ENCODE measurements around the gene DGCR2.
"Not testable (repeated sequence)": the region's sequence is repeated elsewhere in the genome, so short reads cannot be mapped to it uniquely, and the experiment has no call there.

Gene DGCR2

DNA sequence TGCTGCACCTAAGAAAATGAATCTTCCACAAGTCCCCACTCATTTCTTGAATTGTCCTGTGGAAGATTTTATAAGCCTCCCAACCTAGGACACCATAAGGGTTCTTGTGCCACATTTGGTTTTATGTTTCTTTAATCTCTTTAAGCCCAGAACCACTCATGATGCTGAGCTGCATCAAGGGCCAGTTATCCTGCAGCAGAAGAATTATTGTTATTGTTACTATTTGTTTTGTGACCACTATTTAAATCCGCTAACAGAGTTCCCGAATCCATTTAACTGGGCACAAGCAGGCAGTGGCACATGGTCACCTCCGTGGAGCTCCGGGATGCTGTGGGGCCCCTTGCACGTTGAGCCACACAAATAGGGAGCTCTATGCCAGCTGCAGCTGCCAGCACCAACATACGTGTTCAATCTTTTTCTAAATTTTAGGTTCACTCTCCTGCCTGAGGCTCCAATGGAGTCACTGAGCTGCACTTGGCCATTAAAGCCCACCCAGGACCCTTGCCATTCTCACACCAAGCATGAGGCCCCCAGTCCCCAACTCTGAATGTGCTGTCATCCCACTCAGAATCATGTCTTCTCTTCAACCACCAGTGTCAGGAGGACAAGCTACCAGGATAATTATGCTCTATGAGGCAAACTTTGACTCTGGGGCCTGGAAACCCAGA lies 60.6 kb downstream of the DGCR2 start:
- no peak for DNase-seq (ENCODE audit: low read depth in 2 of 3, low spot score in 1 of 3)

DNA sequence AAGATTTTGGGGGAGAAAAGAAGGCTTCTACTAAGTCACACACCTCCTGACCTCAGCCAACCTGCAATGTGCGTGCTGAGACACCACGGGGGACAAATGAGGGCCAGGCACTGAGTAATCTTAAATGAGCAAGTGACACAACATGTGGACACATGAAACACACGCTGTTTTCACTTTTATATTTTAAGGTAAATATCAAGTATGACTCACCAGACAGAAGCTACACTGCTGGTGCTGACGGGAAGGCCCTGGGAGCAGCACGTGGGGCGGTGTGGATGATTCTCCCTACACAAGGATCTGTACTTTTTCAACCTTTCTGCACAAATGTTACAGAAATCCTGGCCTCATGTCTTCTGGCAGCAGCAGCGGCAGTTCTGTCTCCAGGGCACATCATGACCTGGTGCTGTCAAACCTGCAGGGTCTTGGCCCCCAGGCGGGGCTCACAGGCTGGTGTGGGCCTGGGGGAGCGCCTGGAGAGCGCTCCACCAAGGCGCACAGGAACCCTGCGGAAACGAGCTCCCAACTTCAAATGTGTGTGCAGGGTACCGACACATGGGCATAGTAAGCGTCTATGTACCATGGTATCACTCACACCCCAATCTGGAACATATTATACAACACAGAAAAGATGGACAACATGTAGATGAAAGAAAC lies 61.7 kb downstream of the DGCR2 start:
- DNase-seq (ENCODE audit: low read depth in 2 of 3, low spot score in 1 of 3) = no peak

DNA sequence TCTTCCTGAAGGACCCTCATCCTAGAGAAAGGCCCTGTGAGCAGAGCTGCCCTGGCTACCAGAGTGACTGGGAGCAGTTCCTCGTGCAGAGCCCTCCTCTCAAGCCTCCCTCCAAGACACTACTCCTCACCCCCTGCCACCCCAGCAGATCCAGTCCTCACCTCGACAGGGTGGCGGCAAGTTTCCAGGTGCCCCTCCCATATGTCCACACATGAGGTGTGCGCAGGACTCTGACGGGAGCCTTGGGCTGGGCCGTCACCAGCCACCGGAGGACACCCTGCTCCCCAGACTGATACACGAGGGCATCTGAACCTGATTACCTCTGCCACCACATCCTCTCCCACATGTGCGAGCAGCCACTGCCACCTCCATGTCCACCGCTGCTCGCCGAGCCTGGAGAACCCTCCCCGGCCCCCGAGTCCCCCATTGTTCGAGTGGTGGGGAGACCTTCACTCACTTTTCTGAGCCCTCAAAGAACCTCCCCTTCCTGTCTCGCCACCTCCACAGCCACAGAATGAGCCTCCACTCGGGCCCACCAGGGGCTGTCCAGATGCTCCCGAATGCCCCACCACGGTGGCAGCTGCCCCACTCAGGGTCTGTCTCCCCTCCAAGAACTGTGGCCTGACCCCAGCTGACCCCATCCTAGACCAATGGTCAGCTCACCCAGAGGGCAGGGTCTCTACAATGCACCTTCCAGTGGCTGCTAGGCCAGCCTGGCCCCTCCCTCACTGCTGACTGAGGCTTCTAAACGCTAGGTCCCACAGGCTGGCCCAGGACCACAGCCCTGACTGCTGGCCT lies 62.5 kb downstream of the DGCR2 start:
- DNase-seq (ENCODE audit: low read depth in 2 of 3, low spot score in 1 of 3) = no peak

DNA sequence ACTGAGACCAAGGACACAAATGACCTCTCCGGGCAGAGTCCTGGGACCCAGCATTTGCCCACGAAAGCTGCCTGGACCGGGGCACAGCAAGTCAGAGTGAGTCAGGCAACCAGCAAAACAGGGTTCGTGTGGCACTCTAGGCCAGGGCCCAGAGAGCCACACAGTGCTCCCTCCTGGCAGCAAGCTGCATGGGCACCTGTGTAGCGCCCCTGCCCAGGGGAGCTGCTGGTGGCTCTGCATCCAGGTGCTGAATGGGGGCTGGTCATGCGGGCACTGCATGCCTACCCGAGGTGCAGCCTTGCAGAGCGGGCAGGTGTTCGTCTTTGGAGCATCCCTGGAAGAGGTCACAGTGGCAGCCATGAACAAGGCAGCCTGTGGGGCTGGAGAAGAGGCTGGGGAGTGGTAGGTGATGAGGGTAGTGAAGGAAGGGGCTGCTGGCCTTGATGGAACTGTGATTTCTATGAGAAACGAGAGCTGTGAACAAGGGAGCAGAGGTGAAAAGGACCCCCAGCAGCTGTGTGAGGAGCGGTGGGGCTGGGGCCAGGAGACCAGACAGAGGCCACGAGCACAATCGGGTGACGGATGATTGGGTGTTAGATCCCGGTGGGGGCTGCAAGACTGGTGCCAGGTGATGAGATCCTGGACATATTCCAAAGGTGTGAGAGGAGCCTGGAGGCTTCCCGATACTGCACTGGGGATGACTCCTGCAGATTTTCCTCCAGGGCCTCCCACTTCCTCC lies 63.3 kb downstream of the DGCR2 start:
- no peak for DNase-seq (ENCODE audit: low read depth in 2 of 3, low spot score in 1 of 3)

DNA sequence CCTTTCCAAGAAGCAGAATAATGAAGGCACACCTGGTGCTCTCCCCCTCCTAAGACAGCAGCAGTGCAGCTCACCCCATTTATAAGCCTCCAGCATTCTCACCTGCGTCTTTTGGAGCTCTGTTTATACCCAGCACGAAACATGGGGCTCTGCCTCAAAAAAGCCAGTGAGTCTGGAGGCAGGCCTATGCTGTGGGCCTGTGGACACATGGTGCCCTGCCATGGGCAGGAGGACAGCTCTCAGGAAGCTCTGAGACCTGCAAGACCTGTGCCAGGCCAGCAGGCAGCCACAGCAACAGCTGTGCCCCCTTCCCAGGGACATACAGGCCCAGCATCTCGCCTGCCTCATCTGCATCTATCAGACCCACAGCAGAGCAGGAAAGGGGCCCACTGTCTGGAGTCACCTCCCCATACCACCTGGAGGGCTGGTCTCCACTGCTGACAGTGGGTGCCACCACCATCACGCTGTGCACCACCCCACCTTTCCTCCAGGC lies 64.2 kb downstream of the DGCR2 start:
- no peak for DNase-seq (ENCODE audit: low read depth in 2 of 3, low spot score in 1 of 3)

DNA sequence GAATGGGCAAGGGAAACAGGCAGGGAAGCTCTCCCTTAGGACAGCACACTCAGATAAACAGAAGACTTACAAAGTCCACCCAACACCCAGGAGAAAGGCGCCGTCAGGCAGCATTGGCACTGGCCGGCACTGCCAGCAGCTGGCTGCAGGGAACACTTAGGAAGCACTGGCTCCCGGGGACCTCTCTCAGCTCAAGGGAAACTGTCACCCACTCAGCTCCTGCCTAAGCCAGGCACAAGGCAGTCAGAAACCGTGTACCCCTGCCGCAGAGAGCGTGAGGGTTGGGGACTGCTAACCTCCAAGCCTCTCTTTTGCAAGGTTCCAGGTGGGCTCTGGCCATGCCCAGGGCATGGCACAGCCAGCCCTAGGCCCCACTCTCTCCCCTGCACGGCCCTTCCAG lies 64.7 kb downstream of the DGCR2 start:
- no peak for DNase-seq (ENCODE audit: low read depth in 2 of 3, low spot score in 1 of 3)

DNA sequence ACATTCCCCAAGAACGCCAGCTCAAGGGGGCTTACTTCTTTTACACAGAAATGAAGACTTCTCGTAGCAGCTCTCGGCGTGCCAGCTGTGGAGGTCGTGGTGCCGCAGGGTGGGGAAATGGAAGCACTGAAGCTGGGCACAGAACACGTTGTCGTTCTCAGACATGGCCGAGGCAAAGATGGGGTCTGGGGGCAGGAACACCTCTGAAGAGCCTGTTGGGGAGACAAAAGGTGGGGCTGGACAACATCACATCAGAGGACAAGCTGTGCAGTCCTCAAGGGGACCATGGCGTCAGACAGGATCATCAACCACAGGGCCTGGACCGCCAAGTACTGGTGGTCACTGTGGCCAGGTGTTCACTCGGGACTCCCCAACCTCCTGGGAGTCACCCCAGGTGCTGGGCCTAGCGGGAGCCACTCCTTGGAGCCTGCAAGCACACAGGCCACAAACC lies 65.2 kb downstream of the DGCR2 start:
- DNase-seq (ENCODE audit: low read depth in 2 of 3, low spot score in 1 of 3) = no peak

DNA sequence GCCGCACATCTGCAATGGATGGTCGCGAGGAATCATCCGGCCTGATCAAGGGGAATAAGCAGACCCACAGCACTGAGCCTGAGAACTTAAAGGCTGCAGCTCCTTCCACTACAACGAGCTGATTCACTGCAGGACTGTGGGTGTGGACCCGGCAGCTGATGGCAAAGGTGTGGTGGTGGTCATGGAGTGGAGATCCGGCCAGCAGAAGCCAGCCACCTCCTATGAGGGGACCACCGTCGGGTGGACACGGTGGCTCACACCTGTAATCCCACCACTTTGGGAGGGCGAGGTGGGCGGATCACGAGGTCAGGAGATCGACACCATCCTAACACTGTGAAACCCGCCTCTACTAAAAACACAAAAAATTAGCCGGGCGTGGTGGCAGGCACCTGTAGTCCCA lies 66.4 kb downstream of the DGCR2 start:
- DNase-seq (ENCODE audit: low read depth in 2 of 3, low spot score in 1 of 3) = no peak

DNA sequence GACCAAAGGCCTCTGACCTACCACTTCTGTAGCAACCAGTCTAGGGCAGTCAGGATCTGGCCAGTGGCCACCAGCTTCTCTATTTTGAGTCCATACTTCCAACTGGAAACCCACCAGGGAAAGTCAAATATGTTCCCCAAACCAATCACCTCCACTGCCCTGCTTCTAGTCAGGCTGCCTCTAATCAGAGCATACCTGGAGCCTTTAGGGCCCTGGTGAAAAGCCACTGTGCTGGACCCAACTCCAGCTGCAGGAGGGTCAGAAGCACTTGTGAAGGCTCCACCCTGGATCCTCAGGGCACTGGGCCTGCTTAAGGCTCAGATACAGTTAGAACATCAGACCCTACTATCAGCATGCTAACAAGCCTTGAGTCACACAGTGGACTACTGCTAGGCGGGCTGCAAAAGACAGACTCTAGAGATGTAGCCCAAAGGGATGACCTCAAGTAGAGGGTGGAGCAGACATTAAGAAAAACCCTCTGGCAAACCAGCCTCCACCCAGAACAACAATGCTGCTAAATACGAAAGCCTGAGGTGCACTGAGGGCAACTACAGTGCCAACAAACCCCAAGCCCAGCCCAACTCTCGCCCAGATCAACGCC lies 69.2 kb downstream of the DGCR2 start:
- no peak for DNase-seq (ENCODE audit: low read depth in 2 of 3, low spot score in 1 of 3)

DNA sequence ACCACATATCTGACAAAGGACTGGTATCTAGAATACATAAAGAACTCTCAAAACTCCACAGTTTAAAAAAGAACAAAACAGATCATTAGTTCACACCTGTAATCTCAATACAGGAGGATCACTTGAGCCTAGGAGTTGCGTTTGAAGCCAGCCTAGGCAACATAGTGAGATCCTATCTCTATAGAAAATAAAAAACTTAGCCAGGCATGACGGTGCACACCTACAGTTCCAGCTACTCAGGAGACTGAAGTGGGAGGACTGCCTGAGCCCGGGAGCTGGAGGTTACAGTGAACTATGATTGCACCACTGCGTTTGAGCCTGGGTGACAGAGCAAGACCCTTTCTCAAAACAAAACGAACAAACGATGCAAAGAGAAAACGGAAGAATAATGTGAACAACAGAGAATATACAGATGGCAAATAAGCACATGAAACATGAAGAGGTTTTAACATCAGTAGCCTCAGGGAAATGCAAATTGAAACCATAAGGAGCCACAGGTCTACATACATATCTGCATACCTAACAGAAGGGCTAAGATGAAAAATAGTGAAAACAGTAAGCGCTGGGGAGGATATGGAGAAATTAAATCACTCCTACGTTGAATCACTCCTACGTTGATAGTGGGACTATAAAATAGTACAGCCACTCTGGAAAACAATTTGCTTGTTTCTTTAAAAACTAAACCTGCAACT lies 70.7 kb downstream of the DGCR2 start:
- no peak for DNase-seq (ENCODE audit: low read depth in 2 of 3, low spot score in 1 of 3)

DNA sequence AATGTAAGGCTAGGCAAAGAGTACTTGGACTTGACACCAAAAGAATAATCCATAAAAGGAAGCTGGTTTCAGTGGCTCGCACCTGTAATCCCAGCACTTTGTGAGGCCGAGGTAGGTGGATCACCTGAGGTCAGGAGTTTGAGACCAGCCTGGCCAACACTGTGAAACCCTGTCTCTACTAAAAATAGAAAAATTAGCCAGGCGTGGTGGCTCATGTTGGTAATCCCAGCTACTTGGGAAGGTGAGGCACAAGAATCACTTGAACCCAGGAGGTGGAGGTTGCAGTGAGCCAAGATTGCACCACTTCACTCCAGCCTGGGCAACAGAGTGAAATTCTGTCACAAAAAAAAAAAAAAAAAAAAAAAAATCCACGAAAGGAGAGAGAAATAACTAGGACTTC lies 71.4 kb downstream of the DGCR2 start:
- DNase-seq (ENCODE audit: low read depth in 2 of 3, low spot score in 1 of 3) = not testable (repeated sequence)

DNA sequence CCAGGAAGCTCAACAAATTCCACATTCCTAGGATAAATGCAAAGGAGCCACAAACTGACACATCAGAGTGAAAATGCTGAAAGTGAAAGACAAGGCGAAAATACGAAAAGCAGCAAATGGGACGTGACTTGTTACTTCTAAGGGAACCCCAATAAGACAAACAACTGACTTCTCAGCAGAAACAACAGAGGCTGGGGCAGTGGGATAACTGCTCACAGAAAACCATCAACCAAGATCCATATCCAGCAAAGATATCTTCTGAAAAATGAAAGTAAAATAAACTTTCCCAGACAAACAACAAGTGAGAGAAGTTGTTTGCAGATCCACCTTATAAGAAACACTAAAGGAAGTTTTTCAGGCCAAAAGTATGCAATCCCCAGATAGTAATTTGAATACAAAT lies 72.1 kb downstream of the DGCR2 start:
- no peak for DNase-seq (ENCODE audit: low read depth in 2 of 3, low spot score in 1 of 3)

DNA sequence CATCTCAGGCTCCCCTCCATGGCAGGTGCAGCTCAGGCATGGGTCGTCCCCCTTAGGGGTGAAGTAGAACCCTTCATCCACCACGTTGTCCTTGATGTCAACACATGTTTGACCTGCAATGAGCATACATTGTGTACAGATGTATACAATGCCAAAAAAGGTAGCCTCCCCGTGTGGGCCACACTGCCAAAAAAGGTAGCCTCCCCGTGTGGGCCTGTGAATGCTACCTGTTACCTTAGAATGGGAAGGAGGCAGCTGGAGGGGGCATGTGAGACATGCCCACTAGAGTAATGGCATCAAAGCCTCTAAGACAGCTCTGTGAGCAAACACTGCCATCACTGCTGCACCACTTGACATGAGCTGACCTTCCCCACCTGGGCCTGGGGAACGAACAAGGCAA lies 73.7 kb downstream of the DGCR2 start:
- DNase-seq (ENCODE audit: low read depth in 2 of 3, low spot score in 1 of 3) = no peak

DNA sequence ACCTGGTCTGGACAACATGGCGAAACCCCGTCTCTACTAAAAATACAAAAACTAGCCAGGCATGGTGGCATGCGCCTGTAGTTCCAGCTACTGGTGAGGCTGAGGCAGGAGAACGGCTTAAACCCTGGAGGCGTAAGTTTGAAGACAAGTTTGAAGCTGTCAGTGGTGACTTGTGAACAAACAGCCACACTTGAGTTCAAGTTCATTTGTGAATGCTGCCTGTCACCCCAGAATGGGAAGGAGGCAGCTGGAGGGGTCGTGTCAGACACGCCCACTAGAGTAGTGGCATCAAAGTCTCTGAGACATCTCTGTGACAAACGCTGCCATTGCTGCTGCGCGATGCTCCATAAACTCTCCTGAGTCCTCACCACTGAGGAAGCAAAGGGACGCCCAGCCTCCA lies 74.2 kb downstream of the DGCR2 start:
- no peak for DNase-seq (ENCODE audit: low read depth in 2 of 3, low spot score in 1 of 3)

DNA sequence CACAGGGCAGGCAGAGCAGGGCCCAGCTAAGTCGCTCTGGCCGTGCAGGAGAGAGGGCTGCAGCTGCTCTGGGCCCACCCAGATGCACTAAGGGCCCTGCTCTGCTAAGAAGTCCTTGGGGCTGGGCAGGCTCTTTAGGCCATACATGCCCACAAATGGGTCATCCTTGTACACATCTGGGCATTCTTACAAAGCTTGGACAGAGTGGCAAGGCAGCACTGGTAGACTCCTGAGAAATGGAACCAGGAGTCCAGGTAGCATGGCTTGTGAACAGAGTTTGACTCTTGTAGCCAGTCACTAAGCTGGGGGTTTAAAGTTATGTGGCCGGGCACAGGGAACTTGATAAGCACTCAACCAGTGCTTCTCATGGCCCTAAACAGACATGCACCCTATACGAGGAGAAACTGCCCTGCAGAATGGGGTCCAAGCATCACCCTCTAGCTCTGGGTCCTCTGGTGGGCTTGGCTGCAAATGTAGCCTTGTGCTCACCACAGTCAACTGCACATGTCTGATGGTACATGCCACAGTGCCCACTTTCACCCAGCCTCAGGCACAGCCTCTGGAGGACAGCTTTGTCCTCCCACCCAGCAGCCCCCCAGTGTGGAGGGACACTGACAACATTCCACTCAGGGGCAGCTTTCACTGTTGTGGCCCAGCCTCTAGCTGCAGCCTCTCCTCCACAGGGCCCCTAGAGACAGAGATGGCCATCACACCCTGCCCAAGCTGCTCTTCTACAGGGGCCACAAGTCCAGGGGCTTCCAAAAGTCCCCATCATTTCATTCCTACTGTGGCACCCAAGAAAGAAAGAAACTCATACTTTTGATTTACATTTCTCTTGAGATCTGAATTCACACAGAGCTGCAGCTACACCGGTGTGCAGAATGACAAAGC lies 75.2 kb downstream of the DGCR2 start:
- no peak for DNase-seq (ENCODE audit: low read depth in 2 of 3, low spot score in 1 of 3)

DNA sequence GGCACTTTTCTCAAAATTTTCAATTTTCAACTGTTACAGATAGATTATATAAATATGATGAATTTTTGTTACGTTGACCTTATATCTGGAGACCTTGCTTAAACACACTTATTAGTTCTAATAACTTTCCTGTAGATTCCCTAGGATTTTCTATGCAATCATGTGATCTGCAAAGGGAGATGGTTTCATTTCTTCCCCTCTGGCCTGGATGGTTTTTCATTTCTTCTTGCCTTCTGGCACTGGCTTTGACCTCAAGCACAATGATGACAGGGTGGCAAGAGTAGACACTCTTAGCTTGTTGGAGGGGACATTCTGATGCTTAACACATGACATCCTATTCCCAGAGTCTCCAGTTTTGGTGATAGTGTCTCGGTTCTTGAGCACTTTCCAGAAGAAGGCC lies 75.9 kb downstream of the DGCR2 start:
- no peak for DNase-seq (ENCODE audit: low read depth in 2 of 3, low spot score in 1 of 3)

DNA sequence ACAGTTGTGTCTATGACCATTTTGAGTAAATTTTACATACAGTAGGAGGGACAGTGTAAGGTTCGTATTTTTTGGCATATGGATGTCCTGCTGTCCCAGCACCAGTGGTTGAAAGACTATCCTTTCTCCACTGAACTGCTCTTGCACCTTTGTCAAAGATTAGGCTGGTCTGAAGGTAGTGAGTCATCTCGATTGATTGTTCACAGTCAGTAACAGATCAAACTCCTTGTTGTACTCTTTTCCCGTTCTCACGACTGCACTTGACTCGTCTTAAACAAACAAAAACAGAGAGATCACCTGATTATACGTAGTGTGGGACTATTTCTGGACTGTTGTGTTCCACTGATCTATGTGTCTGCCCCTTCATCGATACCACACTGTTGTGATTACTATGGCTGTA lies 77.1 kb downstream of the DGCR2 start:
- DNase-seq (ENCODE audit: low read depth in 2 of 3, low spot score in 1 of 3) = no peak

DNA sequence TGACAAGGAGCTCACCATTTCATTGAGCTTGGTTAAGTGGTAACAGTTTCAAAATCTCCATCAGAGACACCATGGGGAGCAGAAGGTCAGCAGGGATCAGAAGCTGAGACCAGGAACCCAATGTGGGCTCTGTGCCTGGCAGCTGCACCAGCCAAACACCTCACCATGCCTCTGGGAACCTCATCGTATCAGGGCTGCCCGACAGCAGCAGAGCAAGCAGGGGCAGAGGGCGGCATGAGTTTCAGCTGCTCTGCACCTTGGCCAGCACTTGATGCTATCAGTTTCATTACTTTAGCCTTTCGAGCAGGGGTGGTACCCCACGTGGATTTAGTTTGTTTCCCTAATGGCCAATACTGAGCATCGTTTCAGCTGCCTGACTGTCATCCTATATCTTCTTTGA lies 77.8 kb downstream of the DGCR2 start:
- no peak for DNase-seq (ENCODE audit: low read depth in 2 of 3, low spot score in 1 of 3)
